NCI-H2196 treated with DMSO at 0.1 percent for 48 hours (cell line): ENCODE data around the gene SRSF11.
"Not testable (repeated sequence)": the region's sequence is repeated elsewhere in the genome, so short reads cannot be mapped to it uniquely, and the experiment has no call there.

Experiments used
- DNase-seq: peaks from one replicate; lab custom pipeline; 2025; ENCODE audit not compliant: unreplicated experiment; lab: John Stamatoyannopoulos, UW

Gene SRSF11, protein sequence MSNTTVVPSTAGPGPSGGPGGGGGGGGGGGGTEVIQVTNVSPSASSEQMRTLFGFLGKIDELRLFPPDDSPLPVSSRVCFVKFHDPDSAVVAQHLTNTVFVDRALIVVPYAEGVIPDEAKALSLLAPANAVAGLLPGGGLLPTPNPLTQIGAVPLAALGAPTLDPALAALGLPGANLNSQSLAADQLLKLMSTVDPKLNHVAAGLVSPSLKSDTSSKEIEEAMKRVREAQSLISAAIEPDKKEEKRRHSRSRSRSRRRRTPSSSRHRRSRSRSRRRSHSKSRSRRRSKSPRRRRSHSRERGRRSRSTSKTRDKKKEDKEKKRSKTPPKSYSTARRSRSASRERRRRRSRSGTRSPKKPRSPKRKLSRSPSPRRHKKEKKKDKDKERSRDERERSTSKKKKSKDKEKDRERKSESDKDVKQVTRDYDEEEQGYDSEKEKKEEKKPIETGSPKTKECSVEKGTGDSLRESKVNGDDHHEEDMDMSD

GRCh38 chr1:70221238-70222121 lies at the start of gene SRSF11:
SRSF11 (plus strand) TSS chr1:70221380; CDS start chr1:70221637, 257 bp downstream.
- DNase-seq, result peak; percentile 88

- DNase-seq, result no peak
These were observed 49.7 kb upstream of the SRSF11 start for GRCh38 chr1:70171512-70171911.

DNA sequence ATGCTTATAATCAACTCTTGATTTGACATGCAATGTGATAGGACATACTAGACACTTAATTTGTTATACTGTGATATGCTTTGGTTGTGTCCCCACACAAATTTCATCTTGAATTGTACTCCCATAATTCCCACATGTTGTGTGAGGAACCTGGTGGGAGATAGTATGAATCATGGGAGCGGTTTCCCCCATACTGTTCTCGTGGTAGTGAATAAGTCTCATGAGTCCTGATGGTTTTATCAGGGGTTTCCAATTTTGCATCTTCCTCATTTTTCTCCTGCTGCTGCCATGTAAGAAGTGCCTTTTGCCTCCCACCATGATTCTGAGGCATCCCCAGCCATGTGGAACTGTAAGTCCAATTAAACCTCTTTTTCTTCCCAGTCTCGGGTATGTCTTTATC lies 36.0 kb upstream of the SRSF11 start:
- DNase-seq, result not testable (repeated sequence)

- DNase-seq, result no peak
These were observed 32.7 kb upstream of the SRSF11 start for GRCh38 chr1:70188522-70188921.

- no peak for DNase-seq
These were observed 31.0 kb upstream of the SRSF11 start for GRCh38 chr1:70190180-70190579.

DNA sequence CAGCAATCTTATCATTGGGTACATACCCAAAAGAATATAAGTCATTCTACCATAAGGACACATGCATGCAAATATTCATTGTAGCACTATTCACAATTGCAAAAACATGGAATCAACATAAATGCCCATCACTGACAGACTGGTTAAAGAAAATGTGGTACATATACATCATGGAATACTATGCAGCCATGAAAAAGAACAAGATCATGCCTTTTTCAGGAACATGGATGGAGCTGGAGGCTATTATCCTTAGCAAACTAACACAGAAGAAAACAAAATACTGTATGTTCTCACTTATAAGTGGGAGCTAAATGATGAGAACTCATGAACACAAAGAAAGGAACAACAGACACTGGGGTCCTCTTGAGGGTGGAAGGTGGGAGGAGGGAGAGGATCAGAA lies 28.7 kb upstream of the SRSF11 start:
- DNase-seq, result not testable (repeated sequence)

GRCh38 chr1:70194601-70195000 lies 26.6 kb upstream of the SRSF11 start:
- DNase-seq, result no peak

DNA sequence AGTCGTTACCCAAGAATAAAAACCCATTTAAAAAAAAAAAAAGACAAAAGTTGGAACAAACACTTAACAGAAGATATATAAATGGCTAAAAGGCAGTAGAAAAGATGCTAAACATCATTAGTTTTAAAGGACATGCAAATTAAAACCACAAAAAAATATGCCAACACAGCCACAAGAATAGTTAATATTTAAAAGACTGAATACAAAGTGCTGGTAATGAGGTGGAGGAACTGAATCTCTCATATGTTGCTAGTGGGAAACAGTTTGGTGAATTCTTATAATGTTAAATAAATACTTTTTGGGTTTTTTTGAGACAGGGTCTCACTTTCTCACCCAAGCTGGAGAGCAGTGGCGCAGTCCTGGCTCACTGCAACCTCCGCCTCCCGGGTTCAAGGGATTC lies 25.8 kb upstream of the SRSF11 start:
- DNase-seq, result no peak

- DNase-seq, result no peak
These were observed 24.8 kb upstream of the SRSF11 start for GRCh38 chr1:70196333-70196732.

DNA sequence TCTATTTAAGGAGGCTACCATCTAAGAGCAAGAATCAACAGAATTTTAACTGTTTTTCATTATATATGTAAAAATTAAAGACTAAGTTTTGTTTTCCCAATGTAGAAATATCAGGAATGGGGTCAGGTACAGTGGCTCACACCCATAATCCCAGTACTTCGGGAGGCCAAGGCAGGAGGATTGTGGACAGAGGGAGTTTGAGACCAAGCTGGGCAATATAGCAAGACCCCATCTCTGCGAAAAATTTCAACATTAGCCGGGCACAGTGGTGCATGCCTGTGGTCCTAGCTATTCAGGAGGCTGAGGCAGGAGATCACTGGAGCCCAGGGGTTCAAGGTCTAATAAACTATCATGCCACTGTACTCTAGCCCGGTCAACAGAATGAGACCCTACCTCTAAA lies 21.1 kb upstream of the SRSF11 start:
- DNase-seq, result no peak

GRCh38 chr1:70202173-70202758 lies 18.9 kb upstream of the SRSF11 start:
- DNase-seq, result no peak

GRCh38 chr1:70204139-70204538 lies 17.0 kb upstream of the SRSF11 start:
- DNase-seq, result no peak

GRCh38 chr1:70204600-70204999 lies 16.6 kb upstream of the SRSF11 start:
- DNase-seq, result no peak

DNA sequence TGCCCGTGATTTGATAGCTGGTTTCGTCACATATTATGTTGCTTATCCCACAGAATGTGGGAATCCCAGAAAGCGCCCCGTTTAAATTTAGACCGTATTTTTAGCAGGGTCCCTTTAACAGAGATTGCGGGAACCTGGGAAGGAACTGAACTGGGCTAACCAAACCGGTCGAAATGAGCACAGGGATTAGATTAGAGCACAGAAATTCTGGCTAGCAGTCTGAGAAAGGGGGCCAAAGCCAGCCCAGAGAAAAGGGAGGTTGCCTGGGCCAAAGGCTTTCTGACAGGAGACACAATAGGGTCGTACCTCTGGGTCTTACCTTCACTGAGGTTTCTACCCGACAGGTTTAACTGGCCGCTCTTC lies 16.1 kb upstream of the SRSF11 start:
- no peak for DNase-seq

DNA sequence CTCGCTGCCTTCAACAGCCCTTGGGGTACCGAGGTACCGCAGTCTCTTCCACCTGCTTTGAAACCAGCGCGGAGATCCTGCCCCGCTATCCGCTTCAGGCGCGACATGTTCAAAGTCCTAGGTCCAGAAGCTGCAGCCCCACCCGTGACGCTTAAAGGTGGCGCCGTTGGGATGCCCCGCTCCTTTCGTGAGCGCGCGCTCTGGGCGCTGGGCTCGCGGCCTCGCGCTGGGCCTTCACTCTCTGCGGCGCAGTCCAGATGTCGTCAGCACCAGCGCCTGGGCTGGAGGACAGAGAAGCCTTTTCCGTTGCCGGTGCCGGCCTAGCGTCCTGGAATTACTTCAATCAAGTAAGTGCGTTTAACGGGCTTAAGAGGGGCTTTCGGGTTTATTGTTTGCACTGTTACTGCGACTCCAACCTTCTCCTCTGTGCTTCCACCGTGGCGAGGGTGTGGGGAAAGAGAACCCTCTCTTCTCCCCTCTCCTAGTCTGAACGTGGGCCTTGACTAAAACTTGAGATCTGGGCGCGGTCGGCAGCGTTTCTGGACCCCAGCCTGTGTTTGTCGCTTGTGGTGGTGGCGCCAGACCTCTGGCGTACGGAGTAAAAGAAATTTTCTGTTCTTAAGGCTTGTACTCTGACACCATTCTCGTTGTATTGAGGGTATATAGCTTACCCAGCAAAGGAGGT lies 15.6 kb upstream of the SRSF11 start, which contains the start of gene LRRC40:
Gene LRRC40 (minus strand): TSS at position 146 of the 685 bp plus-strand sequence. CDS start 39 bp downstream, at position 107.
- DNase-seq, result peak; percentile 88

- DNase-seq, result not testable (repeated sequence)
These were observed 14.3 kb upstream of the SRSF11 start for GRCh38 chr1:70206833-70207232.

DNA sequence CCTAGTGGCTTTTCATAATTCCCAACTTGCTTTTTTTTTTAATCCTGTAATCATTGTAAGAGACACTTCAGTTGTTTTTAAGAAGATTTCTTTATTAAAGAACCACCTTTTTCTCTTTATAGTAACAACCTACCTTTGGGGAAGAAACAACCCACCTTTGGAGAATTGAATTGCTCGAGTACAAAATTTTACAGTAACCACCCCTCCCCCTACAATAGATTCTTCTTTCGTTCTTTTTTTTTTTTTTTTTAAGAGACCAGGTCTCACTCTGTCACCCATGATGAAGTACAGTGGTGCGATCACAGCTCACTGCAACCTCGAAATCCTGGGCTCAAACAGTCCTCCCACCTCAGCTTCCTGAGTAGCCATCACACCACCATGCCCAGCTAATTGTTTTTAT lies 13.7 kb upstream of the SRSF11 start:
- no peak for DNase-seq

DNA sequence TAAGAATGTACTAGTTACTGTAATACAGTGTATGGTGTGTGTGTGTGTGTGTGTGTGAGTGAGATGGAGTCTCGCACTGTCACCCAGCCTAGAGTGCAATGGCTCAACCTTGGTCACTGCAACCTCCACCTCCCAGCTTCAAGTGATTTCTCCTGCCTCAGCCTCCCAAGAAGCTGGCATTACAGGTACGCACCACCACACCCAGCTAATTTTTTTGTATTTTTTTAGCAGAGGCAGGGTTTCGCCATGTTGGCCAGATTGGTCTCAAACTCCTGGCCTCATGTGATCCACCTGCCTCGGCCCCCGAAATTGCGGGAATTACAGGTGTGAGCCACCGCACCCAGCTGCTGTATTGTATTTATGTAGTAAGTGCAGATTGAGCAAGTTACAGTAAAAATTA lies 12.9 kb upstream of the SRSF11 start:
- DNase-seq, result no peak

DNA sequence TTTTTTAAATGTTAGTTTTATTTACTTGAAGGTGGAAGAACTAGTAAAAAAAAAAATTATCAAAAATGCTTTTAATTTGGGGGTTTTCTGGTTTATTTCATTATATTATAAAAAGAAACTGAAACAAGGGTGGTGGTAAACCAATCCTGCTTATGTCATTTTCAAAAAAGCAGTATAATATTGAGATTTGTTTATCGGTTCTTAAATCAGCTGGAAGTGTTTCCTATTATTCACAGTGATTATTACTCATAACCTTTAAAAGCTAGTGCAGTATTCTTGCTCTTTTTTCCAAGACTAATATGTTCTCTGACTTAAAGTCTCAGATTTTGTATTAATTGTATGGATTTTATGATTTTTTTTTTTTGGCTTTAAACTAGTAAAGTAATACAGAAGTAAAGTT lies 10.4 kb upstream of the SRSF11 start:
- no peak for DNase-seq

- no peak for DNase-seq
These were observed 9.6 kb upstream of the SRSF11 start for GRCh38 chr1:70211541-70211940.

DNA sequence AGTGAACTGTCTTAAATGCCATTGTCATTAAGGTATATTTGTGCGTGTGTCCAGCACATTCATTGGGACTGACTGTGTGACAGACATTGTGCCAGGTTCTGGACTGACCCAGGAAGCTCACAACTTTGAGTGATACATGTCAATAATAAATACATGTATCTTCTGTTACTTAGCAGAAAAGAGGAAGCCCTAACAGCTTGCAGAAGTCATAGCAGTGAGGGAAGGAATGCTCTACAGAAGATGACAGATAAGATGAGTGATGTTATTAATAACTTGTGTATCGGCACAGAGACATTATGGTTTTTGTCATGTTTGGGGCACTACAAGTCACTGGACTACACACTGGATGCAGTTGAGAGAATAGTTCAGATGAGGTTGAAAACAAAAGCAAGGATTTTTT lies 1.2 kb upstream of the SRSF11 start:
- no peak for DNase-seq
